ENCODE data around the gene EME2.
"Not testable (repeated sequence)": the region's sequence is repeated elsewhere in the genome, so short reads cannot be mapped to it uniquely, and the experiment has no call there.

EME2 gene, protein sequence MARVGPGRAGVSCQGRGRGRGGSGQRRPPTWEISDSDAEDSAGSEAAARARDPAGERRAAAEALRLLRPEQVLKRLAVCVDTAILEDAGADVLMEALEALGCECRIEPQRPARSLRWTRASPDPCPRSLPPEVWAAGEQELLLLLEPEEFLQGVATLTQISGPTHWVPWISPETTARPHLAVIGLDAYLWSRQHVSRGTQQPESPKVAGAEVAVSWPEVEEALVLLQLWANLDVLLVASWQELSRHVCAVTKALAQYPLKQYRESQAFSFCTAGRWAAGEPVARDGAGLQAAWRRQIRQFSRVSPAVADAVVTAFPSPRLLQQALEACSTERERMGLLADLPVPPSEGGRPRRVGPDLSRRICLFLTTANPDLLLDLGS

GRCh38 chr16:1772362-1772907 lies at the start of gene EME2:
EME2 (plus strand) TSS chr16:1772810; CDS start chr16:1773228, 418 bp downstream.
- DNase-seq (ENCODE audit: low read depth in 2 of 2) = peak in 1 of 2 donors; percentile 37

GRCh38 chr16:1723450-1724147 lies 49.0 kb upstream of the EME2 start:
- no peak for DNase-seq (ENCODE audit: low read depth in 2 of 2)

DNA sequence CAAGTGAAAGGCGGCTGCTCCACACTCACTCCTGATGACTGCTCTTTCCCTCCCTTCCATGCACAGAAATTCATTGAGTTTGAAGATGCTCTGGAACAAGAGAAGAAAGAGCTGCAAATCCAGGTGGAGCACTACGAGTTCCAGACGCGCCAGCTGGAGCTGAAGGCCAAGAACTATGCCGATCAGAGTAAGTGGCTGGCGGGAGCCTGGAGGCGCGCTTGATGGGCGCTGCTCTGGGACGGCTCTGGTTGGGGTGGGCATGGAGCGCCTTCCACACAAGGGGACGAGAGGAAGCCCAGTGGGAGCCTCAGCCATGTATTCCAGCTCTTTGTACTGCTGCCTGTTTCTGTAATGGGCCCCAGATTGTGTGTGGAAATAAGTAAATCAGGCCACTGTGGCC lies 48.1 kb upstream of the EME2 start:
- DNase-seq (ENCODE audit: low read depth in 2 of 2) = no peak

- no peak for DNase-seq (ENCODE audit: low read depth in 2 of 2)
Measured at GRCh38 chr16:1726661-1727502, 45.7 kb upstream of the EME2 start.

GRCh38 chr16:1727651-1728624 lies 44.7 kb upstream of the EME2 start:
- DNase-seq (ENCODE audit: low read depth in 2 of 2) = no peak

DNA sequence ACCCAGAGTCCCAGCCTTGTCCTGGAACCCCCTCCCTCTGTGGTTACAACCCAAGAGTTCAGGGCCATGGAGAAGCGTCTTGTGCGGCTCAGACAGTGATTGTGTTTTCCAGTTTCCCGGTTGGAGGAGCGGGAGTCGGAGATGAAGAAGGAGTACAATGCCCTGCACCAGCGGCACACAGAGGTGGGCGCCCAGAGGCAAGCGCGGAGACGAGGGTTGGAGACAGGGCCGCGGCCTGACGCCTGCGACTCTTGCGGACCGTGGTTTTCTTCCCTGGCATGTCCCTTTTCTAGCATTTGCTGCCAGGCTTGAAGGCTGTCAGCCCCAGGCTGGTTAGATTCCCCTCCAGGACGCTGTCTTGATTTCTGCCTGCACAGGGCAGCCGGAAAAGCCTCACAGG lies 43.6 kb upstream of the EME2 start:
- DNase-seq (ENCODE audit: low read depth in 2 of 2) = no peak

DNA sequence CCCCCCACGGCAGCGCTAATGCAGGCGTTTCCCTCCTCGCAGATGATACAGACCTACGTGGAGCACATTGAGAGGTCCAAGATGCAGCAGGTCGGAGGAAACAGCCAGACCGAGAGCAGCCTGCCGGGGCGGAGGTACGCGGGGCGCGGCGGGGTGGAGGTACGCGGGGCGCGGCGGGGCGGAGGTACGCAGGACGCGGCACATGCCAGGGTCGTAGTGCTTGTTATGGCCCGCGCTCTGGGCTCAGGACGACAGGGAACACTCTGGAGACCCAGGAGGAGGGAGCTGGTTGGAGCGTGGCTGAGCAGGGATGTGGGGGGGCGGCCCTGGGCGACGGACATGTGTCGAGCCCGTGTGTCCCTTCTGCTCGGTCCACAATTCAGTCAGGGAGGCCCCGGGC lies 43.2 kb upstream of the EME2 start:
- no peak for DNase-seq (ENCODE audit: low read depth in 2 of 2)

- DNase-seq (ENCODE audit: low read depth in 2 of 2) = no peak
Measured at GRCh38 chr16:1731073-1731472, 41.5 kb upstream of the EME2 start.

DNA sequence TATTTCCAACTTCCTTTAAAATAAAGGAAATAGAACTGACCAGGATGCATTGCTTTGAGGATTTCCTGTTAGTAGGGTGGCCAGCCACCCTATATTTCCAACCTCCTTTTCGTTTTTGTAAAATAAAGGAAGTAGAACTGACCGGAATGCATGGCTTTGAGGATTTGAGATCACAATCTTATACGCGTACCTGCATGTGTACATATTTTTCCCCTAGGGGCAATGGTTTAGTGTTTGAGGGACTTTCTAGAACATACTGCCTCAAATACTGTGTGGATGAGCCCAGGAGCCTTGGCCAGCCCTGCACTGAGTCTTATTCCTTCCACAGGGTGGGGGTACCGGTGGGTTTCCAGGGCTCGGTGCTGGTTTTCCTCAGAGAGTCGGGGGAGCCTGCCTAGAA lies 41.0 kb upstream of the EME2 start:
- no peak for DNase-seq (ENCODE audit: low read depth in 2 of 2)

- DNase-seq (ENCODE audit: low read depth in 2 of 2) = no peak
Measured at GRCh38 chr16:1732071-1732470, 40.5 kb upstream of the EME2 start.

DNA sequence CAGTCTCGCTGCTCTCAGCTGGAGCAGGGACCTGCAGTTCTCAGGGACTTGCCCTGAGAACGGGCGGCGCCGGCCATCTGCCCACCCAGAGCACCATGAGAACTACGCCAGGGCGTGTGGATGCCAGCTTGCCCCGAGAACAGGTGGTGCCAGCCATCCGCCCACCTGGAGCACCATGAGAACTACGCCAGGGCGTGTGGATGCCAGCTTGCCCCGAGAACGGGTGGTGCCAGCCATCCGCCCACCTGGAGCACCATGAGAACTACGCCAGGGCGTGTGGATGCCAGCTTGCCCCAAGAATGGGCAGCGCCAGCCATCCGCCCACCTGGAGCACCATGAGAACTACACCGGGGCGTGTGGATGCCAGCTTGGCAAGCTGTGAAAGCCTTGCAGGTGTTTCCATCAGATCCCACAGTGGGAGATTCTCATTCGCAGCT lies 40.0 kb upstream of the EME2 start:
- not testable (repeated sequence) for DNase-seq (ENCODE audit: low read depth in 2 of 2)

GRCh38 chr16:1734123-1734522 lies 38.5 kb upstream of the EME2 start:
- no peak for DNase-seq (ENCODE audit: low read depth in 2 of 2)

- DNase-seq (ENCODE audit: low read depth in 2 of 2) = no peak
Measured at GRCh38 chr16:1734816-1735215, 37.8 kb upstream of the EME2 start.

- DNase-seq (ENCODE audit: low read depth in 2 of 2) = no peak
Measured at GRCh38 chr16:1740234-1740633, 32.4 kb upstream of the EME2 start.

DNA sequence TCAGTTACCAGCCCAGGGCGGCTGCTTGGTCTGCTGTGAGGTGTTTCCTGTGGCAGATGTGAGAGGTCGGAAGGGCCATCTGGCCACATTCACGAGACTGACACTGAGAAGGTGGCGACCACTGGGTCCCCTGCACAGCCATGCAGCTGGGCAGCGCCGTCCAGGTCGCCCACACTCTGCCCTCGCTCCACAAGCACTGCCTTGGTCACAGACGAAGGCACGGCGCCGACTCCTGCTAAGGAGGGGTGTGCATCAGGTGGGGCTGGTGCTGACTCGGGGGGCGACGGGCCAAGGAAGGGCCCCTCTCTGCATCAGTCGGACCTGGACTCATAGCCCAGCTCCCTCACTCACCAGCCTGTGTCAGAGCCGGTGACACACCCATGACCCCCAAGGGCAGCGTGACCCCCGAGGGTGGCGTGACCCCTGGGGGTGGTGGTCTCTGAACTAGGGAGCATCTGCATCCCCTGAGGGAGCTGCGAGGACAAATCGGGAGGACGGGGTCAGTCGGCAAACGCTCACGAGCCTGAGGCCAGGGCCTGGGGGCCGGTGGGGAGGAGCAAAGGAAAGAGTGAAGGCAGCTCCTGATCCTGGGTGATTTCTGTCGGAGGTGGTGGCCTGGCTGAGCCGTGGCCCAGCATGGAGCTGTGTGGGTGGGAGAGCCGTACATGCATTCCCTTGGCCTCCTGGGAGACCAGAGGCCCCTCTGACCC lies 31.7 kb upstream of the EME2 start:
- DNase-seq (ENCODE audit: low read depth in 2 of 2) = no peak

DNA sequence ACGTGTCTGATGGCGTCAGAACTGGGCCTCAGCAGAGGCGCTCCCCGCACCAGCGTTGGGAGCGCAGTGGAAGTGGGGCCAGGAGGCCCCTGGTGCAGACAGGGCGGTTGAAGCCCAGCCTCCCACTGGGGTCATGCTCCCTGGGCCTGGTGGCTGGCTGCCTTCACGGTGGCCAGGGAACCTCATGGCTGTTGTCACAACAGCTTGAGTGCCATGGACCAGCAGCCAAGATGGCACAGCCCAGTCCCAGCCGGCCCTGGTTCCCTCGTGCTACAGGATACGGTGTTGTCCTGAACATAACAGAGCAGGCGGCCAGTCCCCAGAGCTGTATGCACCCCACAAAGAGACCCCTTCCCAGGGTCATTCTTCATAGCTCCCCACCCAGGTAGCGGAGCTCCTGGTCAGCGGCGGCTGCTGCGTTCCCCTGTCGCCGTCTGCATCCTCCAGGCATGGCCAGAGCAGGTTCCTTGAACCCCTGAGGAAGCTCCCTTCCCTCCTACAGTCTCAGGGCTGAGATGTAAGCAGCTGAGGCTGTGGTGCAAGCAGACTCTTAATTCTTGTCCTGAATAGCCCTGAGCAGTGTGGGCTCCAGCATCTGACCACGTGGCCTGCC lies 31.0 kb upstream of the EME2 start:
- DNase-seq (ENCODE audit: low read depth in 2 of 2) = no peak

DNA sequence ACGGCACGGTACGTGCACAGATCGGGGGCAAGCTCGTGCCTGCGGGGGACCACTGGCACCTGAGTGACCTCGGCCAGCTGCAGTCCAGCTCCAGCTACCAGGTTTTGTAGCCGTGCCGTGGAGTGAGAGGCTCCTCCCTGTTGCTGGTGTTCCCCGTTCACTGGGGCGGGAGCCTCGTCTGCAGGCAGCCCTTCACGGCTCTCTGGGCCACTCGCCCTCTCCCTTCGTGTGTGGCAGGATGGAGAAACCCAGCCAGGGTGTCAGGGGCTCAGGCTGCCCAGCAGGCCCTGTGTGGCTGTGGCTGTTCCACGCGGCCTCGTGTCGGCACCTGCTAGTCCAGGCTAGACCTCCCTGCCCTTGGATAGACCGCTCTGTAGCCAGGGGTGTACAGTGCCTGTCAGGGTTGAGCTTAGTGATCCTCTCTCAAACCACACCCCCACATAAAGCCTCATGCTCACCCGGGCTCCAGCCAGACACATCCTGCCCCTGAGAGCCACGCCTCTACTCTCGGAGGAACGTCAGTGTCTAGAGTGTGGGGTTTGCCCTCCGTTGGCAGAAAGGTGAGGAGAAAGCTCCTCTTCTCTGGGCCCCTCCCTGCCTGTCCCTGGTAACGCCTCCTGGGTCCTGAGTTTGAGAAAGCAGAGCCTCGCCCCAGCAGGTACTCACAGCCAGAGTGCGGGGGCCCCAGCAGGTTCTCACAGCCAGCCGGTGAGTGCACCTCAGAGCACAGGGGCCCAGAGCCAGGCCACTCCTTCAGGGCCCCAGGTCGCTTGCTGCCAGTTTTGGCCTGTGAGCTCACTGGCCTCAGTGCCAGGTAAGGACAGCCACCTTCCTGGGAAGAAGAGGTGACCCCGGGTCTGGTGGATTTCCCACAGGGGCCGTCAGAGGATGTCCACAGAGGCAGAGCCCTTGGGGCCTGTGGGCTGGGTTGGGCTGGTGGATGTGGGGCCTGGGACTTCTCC lies 29.0 kb upstream of the EME2 start:
- DNase-seq (ENCODE audit: low read depth in 2 of 2) = no peak

DNA sequence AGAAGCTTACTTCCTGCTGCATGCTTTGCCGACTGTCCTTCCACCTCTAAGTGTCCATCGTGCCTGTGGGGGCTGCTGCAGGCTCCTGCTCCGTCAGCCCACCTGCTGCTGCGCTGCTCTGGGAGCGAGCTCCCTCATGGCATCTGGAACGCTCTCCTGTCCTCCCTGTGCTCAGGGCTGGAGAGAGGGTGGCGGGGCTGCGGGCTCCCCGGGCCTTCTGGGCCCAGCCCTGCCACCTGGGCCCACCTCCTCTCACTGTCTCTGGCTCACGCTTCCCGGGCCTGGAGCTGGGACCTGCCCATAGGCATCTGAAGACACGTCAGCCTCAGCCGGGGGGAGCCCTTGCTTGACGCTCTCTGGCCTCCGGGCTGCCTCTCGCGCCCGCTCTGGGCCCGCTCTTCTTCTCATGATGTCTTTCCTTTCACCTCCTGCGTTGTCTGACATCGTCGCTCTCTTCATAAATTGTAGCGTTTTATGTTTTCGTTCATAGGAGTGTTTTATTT lies 28.2 kb upstream of the EME2 start:
- no peak for DNase-seq (ENCODE audit: low read depth in 2 of 2)

Measured in stimulated activated CD8-positive, alpha-beta memory T cell treated with anti-CD3 and anti-CD28 coated beads, Interleukin-7, amount 100 ng/mL, for 4 hours (primary cell).